ENCODE measurements around the gene PPP5C. TPM values are rescaled to one million over a fixed set of nuclear protein-coding genes. Genes with fewer than 3 reads are reported as not detected.

The PPP5C gene
- total and polyA plus RNA-seq, 4 donors: 19.0 to 50.5 (median 28.3) TPM

DNA sequence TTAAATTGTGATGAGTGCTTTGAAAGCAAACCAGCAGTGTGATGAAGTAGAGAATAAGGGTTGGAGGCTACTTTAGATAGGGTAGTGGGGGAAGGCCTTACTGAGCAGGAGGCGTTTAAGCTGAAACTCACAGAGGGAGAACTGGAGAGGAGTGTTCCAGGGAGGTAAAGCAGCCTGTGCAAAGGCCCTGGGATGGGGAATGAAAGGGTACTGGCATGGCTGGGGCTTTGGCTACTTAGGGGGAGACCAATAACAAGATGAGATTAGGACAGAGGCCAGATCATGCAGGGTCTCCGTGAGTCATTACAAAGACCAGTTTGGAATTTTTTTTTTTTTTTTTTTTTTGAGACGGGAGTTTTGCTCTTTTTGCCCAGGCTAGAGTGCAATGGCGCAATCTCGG is 1.1 kb downstream of the PPP5C start:
- H3K4me1 ChIP-seq (ENCODE audit: control insufficient read depth in 4 of 4, insufficient read depth in 4 of 4, low read length in 3 of 4): peaks cover 10 to 48% (median 35%) of the 10 kb centered on the region in 4 donors
- 77% methylated on average over 5 of the region's 5 CpGs for WGBS
- H3K27ac ChIP-seq (ENCODE audit: low read depth in 1 of 2, low read length in 2 of 2): no peak overlapping the region
- H3K36me3 ChIP-seq (ENCODE audit: control insufficient read depth in 4 of 4, insufficient read depth in 3 of 4, low read depth in 1 of 4, low read length in 3 of 4): no peaks in the 10 kb centered on the region
- no peak for DNase-seq (ENCODE audit: low spot score)
- no peak overlapping the region for H3K9ac ChIP-seq (ENCODE audit: low read depth in 1 of 2, low read length in 2 of 2)
- H3K4me3 ChIP-seq (ENCODE audit: low read depth in 1 of 3, low read length in 3 of 3): peak overlapping the region in 2 of 3 donors; percentile 87 to 92
- TF ChIP-seq, protein P1, sequence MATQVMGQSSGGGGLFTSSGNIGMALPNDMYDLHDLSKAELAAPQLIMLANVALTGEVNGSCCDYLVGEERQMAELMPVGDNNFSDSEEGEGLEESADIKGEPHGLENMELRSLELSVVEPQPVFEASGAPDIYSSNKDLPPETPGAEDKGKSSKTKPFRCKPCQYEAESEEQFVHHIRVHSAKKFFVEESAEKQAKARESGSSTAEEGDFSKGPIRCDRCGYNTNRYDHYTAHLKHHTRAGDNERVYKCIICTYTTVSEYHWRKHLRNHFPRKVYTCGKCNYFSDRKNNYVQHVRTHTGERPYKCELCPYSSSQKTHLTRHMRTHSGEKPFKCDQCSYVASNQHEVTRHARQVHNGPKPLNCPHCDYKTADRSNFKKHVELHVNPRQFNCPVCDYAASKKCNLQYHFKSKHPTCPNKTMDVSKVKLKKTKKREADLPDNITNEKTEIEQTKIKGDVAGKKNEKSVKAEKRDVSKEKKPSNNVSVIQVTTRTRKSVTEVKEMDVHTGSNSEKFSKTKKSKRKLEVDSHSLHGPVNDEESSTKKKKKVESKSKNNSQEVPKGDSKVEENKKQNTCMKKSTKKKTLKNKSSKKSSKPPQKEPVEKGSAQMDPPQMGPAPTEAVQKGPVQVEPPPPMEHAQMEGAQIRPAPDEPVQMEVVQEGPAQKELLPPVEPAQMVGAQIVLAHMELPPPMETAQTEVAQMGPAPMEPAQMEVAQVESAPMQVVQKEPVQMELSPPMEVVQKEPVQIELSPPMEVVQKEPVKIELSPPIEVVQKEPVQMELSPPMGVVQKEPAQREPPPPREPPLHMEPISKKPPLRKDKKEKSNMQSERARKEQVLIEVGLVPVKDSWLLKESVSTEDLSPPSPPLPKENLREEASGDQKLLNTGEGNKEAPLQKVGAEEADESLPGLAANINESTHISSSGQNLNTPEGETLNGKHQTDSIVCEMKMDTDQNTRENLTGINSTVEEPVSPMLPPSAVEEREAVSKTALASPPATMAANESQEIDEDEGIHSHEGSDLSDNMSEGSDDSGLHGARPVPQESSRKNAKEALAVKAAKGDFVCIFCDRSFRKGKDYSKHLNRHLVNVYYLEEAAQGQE (IDR thresholded peaks at IDR 0.05): no peak
- TF ChIP-seq RAD21 (IDR thresholded peaks at IDR 0.05): no peak
- no peak for TF ChIP-seq TAF1 (conservative IDR thresholded peaks at IDR 0.05)
- TF ChIP-seq JUND (IDR thresholded peaks at IDR 0.05): no peak
- no peak for TF ChIP-seq EGR1 (IDR thresholded peaks at IDR 0.05; ENCODE audit: low read depth in 2 of 2)
- TF ChIP-seq, protein P2, sequence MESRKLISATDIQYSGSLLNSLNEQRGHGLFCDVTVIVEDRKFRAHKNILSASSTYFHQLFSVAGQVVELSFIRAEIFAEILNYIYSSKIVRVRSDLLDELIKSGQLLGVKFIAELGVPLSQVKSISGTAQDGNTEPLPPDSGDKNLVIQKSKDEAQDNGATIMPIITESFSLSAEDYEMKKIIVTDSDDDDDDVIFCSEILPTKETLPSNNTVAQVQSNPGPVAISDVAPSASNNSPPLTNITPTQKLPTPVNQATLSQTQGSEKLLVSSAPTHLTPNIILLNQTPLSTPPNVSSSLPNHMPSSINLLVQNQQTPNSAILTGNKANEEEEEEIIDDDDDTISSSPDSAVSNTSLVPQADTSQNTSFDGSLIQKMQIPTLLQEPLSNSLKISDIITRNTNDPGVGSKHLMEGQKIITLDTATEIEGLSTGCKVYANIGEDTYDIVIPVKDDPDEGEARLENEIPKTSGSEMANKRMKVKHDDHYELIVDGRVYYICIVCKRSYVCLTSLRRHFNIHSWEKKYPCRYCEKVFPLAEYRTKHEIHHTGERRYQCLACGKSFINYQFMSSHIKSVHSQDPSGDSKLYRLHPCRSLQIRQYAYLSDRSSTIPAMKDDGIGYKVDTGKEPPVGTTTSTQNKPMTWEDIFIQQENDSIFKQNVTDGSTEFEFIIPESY (IDR thresholded peaks at IDR 0.05): no peak
- TF ChIP-seq, protein P3, sequence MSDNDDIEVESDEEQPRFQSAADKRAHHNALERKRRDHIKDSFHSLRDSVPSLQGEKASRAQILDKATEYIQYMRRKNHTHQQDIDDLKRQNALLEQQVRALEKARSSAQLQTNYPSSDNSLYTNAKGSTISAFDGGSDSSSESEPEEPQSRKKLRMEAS (IDR thresholded peaks at IDR 0.05): no peak
- TF ChIP-seq YY1 (IDR thresholded peaks at IDR 0.05): no peak
- TF ChIP-seq HNF4A (conservative IDR thresholded peaks at IDR 0.05): no peak
- TF ChIP-seq, protein P4, sequence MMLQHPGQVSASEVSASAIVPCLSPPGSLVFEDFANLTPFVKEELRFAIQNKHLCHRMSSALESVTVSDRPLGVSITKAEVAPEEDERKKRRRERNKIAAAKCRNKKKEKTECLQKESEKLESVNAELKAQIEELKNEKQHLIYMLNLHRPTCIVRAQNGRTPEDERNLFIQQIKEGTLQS (IDR thresholded peaks at IDR 0.05): no peak
- TF ChIP-seq FOXA1 (IDR thresholded peaks at IDR 0.05): no peak
- no peak for TF ChIP-seq NR2F2 (IDR thresholded peaks at IDR 0.05)
- TF ChIP-seq, protein P5, sequence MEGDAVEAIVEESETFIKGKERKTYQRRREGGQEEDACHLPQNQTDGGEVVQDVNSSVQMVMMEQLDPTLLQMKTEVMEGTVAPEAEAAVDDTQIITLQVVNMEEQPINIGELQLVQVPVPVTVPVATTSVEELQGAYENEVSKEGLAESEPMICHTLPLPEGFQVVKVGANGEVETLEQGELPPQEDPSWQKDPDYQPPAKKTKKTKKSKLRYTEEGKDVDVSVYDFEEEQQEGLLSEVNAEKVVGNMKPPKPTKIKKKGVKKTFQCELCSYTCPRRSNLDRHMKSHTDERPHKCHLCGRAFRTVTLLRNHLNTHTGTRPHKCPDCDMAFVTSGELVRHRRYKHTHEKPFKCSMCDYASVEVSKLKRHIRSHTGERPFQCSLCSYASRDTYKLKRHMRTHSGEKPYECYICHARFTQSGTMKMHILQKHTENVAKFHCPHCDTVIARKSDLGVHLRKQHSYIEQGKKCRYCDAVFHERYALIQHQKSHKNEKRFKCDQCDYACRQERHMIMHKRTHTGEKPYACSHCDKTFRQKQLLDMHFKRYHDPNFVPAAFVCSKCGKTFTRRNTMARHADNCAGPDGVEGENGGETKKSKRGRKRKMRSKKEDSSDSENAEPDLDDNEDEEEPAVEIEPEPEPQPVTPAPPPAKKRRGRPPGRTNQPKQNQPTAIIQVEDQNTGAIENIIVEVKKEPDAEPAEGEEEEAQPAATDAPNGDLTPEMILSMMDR (IDR thresholded peaks at IDR 0.05; ENCODE audit: low read depth, low read length, missing input control): no peak
- TF ChIP-seq FOXA2 (IDR thresholded peaks at IDR 0.05): no peak
- no peak for TF ChIP-seq SP1 (IDR thresholded peaks at IDR 0.05)
- no peak for TF ChIP-seq RXRA (IDR thresholded peaks at IDR 0.05)
- no peak for TF ChIP-seq GABPA (IDR thresholded peaks at IDR 0.05 in 1 of 2, conservative IDR thresholded peaks at IDR 0.05 in 1 of 2)
- TF ChIP-seq HNF4G (IDR thresholded peaks at IDR 0.05): no peak
- no peaks in the 10 kb centered on the region for H3K27me3 ChIP-seq (ENCODE audit: control insufficient read depth in 4 of 4, insufficient read depth in 4 of 4, low read length in 3 of 4)
- H3K9me3 ChIP-seq (ENCODE audit: control insufficient read depth in 4 of 4, low read length in 3 of 4): no peaks in the 10 kb centered on the region

Measured in liver (tissue), 9 donors.